Adrenal gland (tissue), 5 donors: ENCODE results near the gene CLEC16A.
"Not testable (repeated sequence)": the region's sequence is repeated elsewhere in the genome, so short reads cannot be mapped to it uniquely, and the experiment has no call there.

Source experiments
- POLR2A ChIP-seq, 2 donors: fragments of 450-650 bp; IDR thresholded peaks; one replicate each; pipeline ENCODE4 v1.6.1; 2017; ENCODE audit warnings: antibody characterized with exemption in 2 of 2, mild to moderate bottlenecking in 2 of 2, moderate library complexity in 1 of 2
- TF ChIP-seq, protein P1 (sequence below), 6 experiments: fragments of 450-650 bp in 4 of 6; fragments of 200-600 bp in 2 of 6; sonication (generic) in 1 of 6; IDR thresholded peaks; 1 replicate in 5 of 6; 2 replicates in 1 of 6; pipeline versions ENCODE4 v1.5.1 to v1.8.0; 2016 to 2021; ENCODE audit warnings: antibody characterized with exemption in 6 of 6, mild to moderate bottlenecking in 2 of 6, moderate library complexity in 1 of 6
- donor health status: DM: no; HTN: no; CAD: no.

GRCh38 chr16:10941935-10942351 lies 2.4 kb upstream of the CLEC16A start:
- TF ChIP-seq POLR2A (IDR thresholded peaks at IDR 0.05) = peak in 1 of 2 donors; percentile 61
- TF ChIP-seq, protein P1, sequence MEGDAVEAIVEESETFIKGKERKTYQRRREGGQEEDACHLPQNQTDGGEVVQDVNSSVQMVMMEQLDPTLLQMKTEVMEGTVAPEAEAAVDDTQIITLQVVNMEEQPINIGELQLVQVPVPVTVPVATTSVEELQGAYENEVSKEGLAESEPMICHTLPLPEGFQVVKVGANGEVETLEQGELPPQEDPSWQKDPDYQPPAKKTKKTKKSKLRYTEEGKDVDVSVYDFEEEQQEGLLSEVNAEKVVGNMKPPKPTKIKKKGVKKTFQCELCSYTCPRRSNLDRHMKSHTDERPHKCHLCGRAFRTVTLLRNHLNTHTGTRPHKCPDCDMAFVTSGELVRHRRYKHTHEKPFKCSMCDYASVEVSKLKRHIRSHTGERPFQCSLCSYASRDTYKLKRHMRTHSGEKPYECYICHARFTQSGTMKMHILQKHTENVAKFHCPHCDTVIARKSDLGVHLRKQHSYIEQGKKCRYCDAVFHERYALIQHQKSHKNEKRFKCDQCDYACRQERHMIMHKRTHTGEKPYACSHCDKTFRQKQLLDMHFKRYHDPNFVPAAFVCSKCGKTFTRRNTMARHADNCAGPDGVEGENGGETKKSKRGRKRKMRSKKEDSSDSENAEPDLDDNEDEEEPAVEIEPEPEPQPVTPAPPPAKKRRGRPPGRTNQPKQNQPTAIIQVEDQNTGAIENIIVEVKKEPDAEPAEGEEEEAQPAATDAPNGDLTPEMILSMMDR (IDR thresholded peaks at IDR 0.05) = not testable (repeated sequence)
